Choroid plexus epithelial cell (primary cell): ENCODE measurements around the gene SLC35F2.

Source experiments
- DNase-seq: peaks from one replicate; pipeline ENCODE4 v3.0.0-alpha.2; 2010; ENCODE audit warnings: low read depth
- H3K4me3 ChIP-seq: 2 replicates; pipeline ENCODE4 v1.5.1; 2011; ENCODE audit warnings: low read depth, mild to moderate bottlenecking, control low read depth, low read length, moderate library complexity
- TF ChIP-seq, protein P1 (sequence below): conservative IDR thresholded peaks from 2 replicates; pipeline ENCODE4 v1.5.1; 2011; ENCODE audit warnings: low read depth, mild to moderate bottlenecking, control low read depth, inconsistent platforms, low read length, moderate library complexity

The SLC35F2 gene

GRCh38 chr11:107804211-107804610 is 54.4 kb downstream of the SLC35F2 start:
- no peak overlapping the region for H3K4me3 ChIP-seq
- DNase-seq, result no peak
- TF ChIP-seq, protein P1, sequence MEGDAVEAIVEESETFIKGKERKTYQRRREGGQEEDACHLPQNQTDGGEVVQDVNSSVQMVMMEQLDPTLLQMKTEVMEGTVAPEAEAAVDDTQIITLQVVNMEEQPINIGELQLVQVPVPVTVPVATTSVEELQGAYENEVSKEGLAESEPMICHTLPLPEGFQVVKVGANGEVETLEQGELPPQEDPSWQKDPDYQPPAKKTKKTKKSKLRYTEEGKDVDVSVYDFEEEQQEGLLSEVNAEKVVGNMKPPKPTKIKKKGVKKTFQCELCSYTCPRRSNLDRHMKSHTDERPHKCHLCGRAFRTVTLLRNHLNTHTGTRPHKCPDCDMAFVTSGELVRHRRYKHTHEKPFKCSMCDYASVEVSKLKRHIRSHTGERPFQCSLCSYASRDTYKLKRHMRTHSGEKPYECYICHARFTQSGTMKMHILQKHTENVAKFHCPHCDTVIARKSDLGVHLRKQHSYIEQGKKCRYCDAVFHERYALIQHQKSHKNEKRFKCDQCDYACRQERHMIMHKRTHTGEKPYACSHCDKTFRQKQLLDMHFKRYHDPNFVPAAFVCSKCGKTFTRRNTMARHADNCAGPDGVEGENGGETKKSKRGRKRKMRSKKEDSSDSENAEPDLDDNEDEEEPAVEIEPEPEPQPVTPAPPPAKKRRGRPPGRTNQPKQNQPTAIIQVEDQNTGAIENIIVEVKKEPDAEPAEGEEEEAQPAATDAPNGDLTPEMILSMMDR, result no peak

DNA sequence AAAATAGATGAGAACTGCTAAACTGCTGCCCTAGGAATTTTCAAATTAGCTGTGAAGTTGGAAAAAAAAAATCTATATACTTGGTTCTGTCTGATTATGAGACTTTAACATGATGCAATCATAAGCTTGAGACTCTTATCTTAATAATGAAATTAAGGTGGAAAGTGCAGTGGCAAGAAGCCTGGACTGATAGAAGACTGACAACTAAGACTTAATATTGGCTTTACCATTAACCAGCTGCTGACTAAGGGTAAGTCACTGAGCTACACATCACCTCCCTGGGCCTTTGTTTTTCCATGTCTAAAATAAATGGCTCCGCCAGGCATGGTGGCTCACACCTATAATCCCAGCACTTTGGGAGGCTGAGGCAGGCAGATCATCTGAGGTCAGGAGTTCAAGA is 56.9 kb downstream of the SLC35F2 start:
- no peak overlapping the region for H3K4me3 ChIP-seq
- DNase-seq, result no peak
- TF ChIP-seq, protein P1, result no peak

GRCh38 chr11:107799218-107799859 is 59.2 kb downstream of the SLC35F2 start:
- no peak overlapping the region for H3K4me3 ChIP-seq
- DNase-seq, result peak; percentile 86
- TF ChIP-seq, protein P1, result peak; percentile 98

DNA sequence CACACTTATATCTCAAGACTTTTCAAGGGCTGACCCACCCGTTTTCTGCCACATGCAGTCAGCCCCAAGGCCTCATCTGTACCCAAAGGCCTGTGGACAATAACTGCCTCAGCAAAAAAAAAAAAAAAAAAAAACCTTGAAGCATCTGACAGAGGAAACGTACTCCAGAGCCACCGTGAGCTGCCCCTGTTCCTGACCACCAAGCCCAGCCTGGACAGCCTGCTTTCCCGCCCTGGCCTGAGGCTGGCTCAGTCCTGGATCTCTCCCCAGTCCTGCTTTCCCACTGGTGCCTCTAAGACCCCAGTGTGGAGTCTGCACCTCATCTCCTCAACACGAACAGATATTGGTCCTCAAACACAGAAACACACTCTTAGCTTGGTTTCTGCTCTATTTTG is 66.5 kb downstream of the SLC35F2 start:
- TF ChIP-seq, protein P1, result no peak
- no peak for DNase-seq
- H3K4me3 ChIP-seq, result no peak overlapping the region

DNA sequence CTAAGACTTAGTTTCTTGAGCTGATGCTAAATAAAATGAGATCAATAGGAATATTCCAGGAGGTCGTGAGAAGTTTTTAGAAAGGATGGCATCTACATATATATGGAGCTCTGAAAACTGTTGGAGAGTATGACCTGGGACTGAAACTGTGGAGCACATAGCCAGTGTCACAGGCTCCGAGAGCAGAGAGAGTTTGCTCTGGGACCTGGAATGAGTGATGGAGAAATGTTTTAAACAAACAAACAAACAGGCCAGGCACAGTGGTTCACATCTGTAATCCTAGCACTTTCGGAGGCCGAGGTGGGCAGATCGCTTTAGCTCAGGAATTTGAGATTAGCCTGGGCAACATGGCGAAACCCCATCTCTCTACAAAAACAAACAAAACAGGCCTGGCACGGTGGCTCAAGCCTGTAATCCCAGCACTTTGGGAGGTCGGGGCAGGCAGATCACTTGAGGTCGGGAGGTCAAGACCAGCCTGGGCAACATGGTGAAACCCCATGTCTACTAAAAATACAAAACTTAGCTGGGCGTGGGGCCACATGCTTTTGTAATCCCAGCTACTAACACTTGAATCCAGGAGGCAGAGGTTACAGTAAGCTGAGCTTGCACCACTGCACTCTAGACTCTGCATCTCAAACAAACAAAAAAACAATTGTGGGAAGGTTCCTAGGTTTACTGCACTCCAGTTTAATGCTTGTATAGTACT is 67.1 kb downstream of the SLC35F2 start:
- no peak overlapping the region for H3K4me3 ChIP-seq
- TF ChIP-seq, protein P1, result no peak
- DNase-seq, result peak; percentile 31

- TF ChIP-seq, protein P1, result no peak
- no peak overlapping the region for H3K4me3 ChIP-seq
- DNase-seq, result no peak
Measured at GRCh38 chr11:107789767-107790166, 68.8 kb downstream of the SLC35F2 start.

- DNase-seq, result no peak
- H3K4me3 ChIP-seq, result no peak overlapping the region
- TF ChIP-seq, protein P1, result no peak
Measured at GRCh38 chr11:107787733-107788132, 70.9 kb downstream of the SLC35F2 start.
